ENCODE results near the gene NCF4.

NCF4 gene

DNA sequence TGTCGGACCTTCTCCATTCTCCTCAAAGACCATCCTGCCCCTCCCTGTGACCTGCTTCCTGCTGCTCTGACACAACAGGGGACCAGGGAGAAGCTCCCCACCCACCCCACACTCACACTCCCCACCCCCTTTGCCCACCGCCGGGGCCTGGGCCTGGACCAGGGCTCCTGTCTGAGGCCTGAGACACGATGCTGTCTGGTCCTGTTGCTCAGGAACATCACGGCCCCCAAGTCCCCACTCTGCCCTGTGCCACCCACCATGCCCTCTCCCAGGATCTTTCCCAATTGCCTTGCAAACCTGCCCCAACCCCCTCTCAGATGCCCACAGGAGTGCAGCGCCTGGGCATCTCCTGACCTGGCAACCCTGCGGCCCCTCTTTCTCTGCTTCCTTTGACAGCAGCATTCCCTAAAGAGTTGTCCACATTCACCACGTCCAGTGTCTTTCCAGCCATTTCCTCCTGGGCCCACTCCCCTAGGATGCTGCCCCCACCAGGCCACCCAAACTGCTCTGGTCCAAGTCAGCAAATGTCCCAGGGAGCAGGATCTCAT lies 63.4 kb downstream of the NCF4 start:
- Histone ChIP-seq H4K20me1 (peaks cover 12% of the 10 kb centered on the region; the same call in 1 of the 2 replicates), H3K27ac (no peak overlapping the region), H3K4me1 (peaks cover 77% of the 10 kb centered on the region), H3K4me3 (no peak overlapping the region), H3K4me2 (no peak overlapping the region), H3K27me3 (no peaks in the 10 kb centered on the region), H3K9ac (no peak overlapping the region), H3K36me3 (peaks cover 56% of the 10 kb centered on the region), H3K9me3 (no peaks in the 10 kb centered on the region)
- TF ChIP-seq Cebpa-rat (IDR thresholded peaks at IDR 0.05), result no peak

DNA sequence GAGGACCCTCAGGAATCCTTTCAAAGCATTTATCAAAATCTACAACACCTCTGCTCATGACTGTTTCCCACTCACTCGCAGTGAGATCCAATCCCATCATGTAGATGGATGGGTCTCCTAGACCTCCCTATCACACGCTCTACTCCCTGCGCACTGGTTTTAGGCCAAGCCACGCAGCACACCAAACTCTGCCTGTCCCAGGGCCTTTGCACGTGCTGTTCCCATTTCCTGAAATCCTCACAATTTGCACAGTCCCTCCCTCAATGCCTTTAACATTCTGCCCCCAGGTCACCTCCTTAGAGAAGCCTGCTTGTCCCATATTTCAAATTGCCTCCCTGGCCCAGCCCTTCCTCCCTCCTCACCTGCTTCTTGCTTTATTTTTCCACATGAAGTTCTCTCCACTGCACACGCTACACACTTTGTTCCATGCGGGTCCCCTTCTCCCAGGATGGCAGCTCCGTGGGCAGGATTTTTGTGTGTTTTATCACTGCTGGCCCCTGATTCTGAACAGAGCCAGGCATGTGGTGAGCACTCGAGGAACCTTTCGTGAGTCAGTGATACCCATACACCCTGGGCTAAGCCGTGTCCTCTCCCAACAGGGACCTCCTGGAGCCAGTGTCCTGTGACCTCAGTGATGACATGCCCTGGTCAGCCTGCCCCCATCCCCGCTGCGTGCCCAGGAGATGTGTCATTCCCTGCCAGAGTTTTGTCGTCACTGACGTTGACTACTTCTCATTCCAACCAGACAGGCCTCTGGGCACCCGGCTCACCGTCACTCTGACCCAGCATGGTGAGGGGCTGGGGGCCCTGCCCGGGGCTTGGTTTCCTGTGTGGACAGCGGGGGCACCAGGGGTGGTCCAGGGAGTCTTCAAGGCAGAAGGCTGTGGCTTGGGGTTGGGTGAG lies 64.8 kb downstream of the NCF4 start:
- Histone ChIP-seq H3K36me3 (peaks cover 52% of the 10 kb centered on the region), H4K20me1 (peaks cover 12% of the 10 kb centered on the region; the same call in 1 of the 2 replicates), H3K9me3 (no peaks in the 10 kb centered on the region), H3K9ac (no peak overlapping the region), H3K27me3 (no peaks in the 10 kb centered on the region), H3K4me3 (no peak overlapping the region), H3K27ac (peak overlapping the region; percentile 16; the same call in 1 of the 2 replicates), H3K4me1 (peaks cover 85% of the 10 kb centered on the region), H3K4me2 (peak overlapping the region; percentile 98)
- no peak for TF ChIP-seq Cebpa-rat (IDR thresholded peaks at IDR 0.05)

DNA sequence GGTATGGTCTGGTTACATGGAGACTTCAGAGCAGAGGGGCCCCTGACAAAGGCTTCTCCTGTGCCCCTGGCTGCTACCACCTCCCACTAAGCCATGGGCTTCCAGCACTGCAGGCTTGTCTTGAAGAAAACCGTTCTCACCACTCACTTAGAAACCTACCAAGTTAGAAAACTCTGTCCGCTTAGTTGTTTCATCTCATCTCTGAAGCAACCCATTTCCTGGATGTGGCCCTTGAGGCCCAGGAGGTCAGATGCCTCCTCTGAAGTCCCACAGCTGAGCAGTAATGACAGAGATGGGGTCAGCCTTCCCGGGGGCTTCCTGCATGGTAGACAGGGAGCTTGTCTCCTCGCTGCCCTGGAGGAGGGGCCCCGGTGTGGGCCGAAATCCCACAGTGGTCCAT lies 65.5 kb downstream of the NCF4 start:
- Histone ChIP-seq H3K27me3 (no peaks in the 10 kb centered on the region), H3K4me1 (peaks cover 85% of the 10 kb centered on the region), H4K20me1 (peaks cover 12% of the 10 kb centered on the region; the same call in 1 of the 2 replicates), H3K9ac (0 out of 2 replicates have a peak overlapping the region, but pooled peaks have one; percentile 2), H3K4me2 (peak overlapping the region; percentile 98), H3K4me3 (no peak overlapping the region), H3K9me3 (no peaks in the 10 kb centered on the region), H3K36me3 (peaks cover 52% of the 10 kb centered on the region), H3K27ac (peak overlapping the region; percentile 16; the same call in 1 of the 2 replicates)
- no peak for TF ChIP-seq Cebpa-rat (IDR thresholded peaks at IDR 0.05)

DNA sequence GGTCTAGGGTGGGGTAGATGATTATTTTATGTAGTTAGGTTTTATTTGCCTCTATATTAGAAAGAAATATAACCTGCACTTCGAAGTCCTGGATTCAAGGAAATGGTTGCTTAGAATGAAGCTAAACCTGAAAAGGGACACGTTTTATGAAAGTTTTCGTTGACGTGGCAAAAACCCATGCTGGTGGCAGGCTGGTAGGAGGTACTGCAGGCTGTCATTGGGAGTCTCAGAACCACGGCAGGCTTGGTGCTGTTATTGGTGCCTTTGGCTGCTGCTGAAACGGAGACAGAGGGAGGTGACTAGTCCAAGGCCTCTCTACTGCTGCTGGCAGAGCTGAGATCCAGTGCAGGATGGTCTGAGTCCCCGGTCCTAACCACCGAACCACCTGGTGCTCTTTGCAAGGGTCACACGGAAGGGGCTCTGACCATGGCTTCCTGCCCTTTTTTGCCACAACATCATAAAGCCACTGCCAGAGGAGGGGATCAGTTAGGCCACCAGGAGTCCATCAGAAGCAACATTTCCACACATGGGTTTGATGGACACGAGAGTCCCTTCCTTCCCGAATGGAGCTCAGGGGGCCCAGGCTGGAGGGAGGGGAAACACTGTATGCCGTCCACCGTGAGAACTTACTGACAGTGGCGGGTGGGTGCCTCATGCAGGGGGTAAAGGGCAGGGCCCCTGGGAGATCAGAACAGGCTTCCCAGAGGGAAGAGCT lies 66.1 kb downstream of the NCF4 start:
- Histone ChIP-seq H3K4me2 (peak overlapping the region; percentile 98), H3K9ac (0 out of 2 replicates have a peak overlapping the region, but pooled peaks have one; percentile 2), H3K4me1 (peaks cover 85% of the 10 kb centered on the region), H3K4me3 (no peak overlapping the region), H3K27ac (peak overlapping the region; percentile 85), H3K9me3 (no peaks in the 10 kb centered on the region), H4K20me1 (peaks cover 8% of the 10 kb centered on the region; the same call in 1 of the 2 replicates), H3K36me3 (peaks cover 51% of the 10 kb centered on the region), H3K27me3 (no peaks in the 10 kb centered on the region)
- TF ChIP-seq Cebpa-rat (IDR thresholded peaks at IDR 0.05), result no peak
